ENCODE data around the gene F7. TPM values are rescaled to one million over a fixed set of nuclear protein-coding genes. Genes with fewer than 3 reads are reported as not detected.
A peak's percentile ranks its signal among the peaks of the same experiment; 100 is the strongest.

The F7 gene
- total and polyA plus RNA-seq, 10 donors = 0.03 TPM; not detected in 9

DNA sequence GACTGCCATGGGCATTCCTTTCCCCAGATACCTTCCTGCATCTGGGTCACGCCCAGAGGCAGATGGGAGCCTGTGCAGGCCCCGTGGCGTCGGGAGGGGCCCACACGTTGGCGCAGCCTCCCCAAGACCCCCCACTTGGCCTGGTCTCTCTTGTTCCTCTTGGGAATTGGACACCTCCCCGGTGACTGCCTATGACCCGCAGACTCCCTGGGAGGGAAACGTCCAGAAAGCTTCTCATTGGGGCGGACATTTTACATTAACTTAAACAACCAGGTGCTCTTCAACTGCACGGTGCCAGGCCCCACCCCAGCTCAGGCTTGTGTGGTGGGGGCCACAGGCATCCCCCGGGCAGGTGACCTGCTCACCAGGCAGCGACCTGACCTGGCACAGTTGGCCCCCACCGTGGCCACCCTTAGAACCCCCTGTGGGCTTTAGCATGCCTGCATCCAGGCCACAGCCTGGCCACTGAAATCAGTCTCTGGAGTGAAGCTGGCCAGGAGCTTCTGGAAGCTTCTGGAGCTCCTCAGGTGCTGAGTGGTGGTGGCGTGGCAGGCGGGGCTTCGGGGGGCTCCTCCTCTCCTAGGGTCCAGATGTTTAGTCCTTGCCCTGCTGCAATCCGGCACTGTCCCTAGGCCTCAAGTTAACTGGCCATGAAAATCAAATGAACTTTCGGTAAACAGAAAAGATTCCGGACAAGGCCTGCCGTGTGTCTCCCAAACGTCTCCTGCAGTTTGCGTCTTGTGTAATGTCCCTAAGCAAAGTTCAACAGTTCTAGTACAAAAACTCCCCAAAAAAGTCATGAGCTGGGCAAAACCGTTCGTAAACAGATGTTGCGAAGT, 44.3 kb downstream of the F7 start:
- intact Hi-C loops (cut with DNase I; ENCODE audit: low total_unique reads) = loop anchor here (10.0 kb wide), 1 partner anchor 55 kb away; the partner anchor contains the start of genes CUL4A and PCID2
- no peak overlapping the region for H3K4me3 ChIP-seq
- no peak for DNase-seq

DNA sequence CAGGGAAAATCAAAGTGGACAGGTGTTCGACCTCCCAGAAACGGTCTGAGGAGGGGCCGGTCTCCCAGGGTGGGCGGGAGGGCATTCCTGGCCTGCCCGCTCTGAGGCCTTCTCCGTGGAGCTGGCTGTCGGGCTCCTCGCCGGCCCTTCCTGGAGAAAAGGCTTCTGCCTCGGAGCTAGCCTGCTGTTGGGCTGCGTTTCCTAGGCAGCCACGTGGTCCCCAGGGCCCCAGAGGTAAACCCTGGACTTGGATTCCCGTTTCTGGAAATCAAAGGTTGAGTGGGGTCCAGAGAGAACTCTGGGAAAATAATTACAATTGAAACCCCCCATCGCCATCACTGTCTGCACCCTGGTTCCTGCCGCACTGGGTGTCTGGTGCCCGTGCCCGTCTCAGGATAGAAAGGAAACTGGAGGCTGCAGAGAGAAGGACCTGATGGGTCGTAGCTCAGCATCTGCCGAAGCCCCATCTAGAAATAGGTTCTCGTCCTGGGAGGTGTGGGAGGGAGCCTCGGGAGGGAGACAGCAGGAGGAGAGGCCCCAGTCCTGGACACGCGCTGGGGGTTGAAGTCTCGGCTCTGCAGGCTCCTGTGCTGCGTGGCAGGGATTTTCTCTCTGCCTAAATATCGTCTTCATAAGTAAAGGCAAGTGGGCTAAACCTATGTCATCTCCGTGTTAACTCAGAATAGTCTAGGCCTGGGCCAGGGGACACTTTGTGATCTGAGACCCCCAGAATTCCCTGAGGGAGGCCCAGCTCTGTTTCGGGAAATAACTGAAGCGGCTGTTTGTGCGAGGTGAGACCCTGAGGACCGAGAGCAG, 45.2 kb downstream of the F7 start:
- Histone ChIP-seq H3K9me3 (peaks cover 0 to 6% (median 0%) of the 10 kb centered on the region in 8 donors), H3K27me3 (replicated peaks in 1 of 7) (peaks cover 0 to 53% (median 0%) of the 10 kb centered on the region in 7 donors), H3K27ac (no peak overlapping the region), H3K4me1 (peaks cover 7 to 29% (median 19%) of the 10 kb centered on the region in 6 donors), H3K4me3 (no peak overlapping the region), H3K36me3 (no peaks in the 10 kb centered on the region)
- TF ChIP-seq POLR2A (IDR thresholded peaks at IDR 0.05) (no peak), POLR2AphosphoS5 (IDR thresholded peaks at IDR 0.05) (no peak)
- TF ChIP-seq, protein P1, sequence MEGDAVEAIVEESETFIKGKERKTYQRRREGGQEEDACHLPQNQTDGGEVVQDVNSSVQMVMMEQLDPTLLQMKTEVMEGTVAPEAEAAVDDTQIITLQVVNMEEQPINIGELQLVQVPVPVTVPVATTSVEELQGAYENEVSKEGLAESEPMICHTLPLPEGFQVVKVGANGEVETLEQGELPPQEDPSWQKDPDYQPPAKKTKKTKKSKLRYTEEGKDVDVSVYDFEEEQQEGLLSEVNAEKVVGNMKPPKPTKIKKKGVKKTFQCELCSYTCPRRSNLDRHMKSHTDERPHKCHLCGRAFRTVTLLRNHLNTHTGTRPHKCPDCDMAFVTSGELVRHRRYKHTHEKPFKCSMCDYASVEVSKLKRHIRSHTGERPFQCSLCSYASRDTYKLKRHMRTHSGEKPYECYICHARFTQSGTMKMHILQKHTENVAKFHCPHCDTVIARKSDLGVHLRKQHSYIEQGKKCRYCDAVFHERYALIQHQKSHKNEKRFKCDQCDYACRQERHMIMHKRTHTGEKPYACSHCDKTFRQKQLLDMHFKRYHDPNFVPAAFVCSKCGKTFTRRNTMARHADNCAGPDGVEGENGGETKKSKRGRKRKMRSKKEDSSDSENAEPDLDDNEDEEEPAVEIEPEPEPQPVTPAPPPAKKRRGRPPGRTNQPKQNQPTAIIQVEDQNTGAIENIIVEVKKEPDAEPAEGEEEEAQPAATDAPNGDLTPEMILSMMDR (IDR thresholded peaks at IDR 0.05 in 8 of 11, conservative IDR thresholded peaks at IDR 0.05 in 3 of 11) = no peak
- DNase-seq = no peak
- WGBS, 5 donors = 90 to 93% (median 92%) methylated on average over 31 of the region's 31 CpGs
- intact Hi-C loops (cut with DNase I; ENCODE audit: low total_unique reads) = loop anchor here (10.0 kb wide), 1 partner anchor 54 kb away; the partner anchor contains the start of genes CUL4A and PCID2

More for the DNA sequence above, 44.3 kb downstream of the F7 start:
- 87 to 95% (median 88%) methylated on average over 20 to 26 of the region's 26 CpGs for WGBS, 5 donors
- H3K27ac ChIP-seq = no peak overlapping the region
- peaks cover 0 to 53% (median 0%) of the 10 kb centered on the region in 7 donors for H3K27me3 ChIP-seq (replicated peaks in 1 of 7)
- TF ChIP-seq POLR2A (IDR thresholded peaks at IDR 0.05) = no peak
- TF ChIP-seq POLR2AphosphoS5 (IDR thresholded peaks at IDR 0.05) = no peak
- TF ChIP-seq, protein P1 (IDR thresholded peaks at IDR 0.05 in 8 of 11, conservative IDR thresholded peaks at IDR 0.05 in 3 of 11) = no peak
- H3K4me1 ChIP-seq = peaks cover 7 to 29% (median 19%) of the 10 kb centered on the region in 6 donors
- H3K9me3 ChIP-seq = no peaks in the 10 kb centered on the region
- H3K36me3 ChIP-seq = no peaks in the 10 kb centered on the region

DNA sequence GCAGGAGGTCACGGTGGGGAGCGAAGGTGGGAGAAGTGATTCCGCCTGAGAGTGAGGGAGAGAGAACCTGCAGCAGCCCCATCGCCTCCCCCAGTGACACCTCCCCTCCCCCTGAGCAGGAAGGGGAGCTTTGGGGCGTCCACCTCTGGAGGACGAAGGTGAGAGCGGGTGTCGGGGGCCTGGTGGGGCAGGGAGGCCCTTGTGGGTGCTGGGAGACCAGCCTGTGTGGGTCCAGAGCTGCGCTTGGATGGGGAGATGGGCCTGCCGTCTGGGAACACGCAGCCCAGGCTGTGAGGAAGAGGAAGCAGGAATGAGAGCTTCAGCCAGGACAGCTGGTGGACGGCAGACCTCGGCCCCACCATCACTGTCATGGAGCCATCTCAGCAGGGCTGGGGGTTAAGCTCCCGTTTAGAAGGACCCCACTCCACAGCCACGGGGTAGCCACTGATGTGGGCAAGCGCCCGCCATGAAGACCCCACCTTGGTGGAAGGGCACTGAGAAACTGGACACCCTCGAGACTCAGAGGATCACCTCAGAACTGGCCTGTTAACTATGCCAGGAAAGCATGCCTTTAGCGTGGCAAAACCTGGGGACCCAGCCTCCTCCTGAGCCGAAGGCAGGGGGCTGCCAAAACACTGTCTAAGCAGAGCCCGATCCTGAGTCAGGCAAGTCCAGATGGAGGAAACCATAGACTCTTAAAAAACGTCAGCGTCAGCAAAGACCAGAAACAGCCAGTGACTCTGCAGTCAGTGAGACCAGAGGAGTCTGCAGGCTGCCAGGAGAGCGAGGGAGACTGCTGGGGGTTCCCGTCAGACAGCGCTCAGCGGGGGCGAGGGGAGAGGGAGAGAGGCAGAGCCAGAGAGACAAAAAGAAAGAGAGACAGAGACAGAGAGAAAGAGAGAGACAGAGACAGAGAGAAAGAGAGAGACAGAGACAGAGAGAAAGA, 46.4 kb downstream of the F7 start:
- intact Hi-C loops (cut with DNase I; ENCODE audit: low total_unique reads) = loop anchor here (10.0 kb wide), 1 partner anchor 53 kb away; the partner anchor contains the start of genes CUL4A and PCID2

More for the DNA sequence above, 46.4 kb downstream of the F7 start:
- peaks cover 0 to 15% (median 3%) of the 10 kb centered on the region in 8 donors for H3K9me3 ChIP-seq
- no peak for DNase-seq
- peaks cover 0 to 46% (median 0%) of the 10 kb centered on the region in 7 donors for H3K27me3 ChIP-seq (replicated peaks in 1 of 7)
- peak overlapping the region in 4 of 8 donors; percentile 40 to 63 (median 45) for H3K4me3 ChIP-seq
- H3K4me1 ChIP-seq = peaks cover 7 to 29% (median 19%) of the 10 kb centered on the region in 6 donors
- no peak overlapping the region for H3K27ac ChIP-seq
- 52 to 59% (median 55%) methylated on average over 26 to 28 of the region's 28 CpGs for WGBS, 5 donors
- TF ChIP-seq, protein P1 (IDR thresholded peaks at IDR 0.05 in 8 of 11, conservative IDR thresholded peaks at IDR 0.05 in 3 of 11) = no peak
- TF ChIP-seq POLR2A (IDR thresholded peaks at IDR 0.05) = no peak
- TF ChIP-seq POLR2AphosphoS5 (IDR thresholded peaks at IDR 0.05) = peak in 2 of 3 donors; percentile 13 to 28
- H3K36me3 ChIP-seq = no peaks in the 10 kb centered on the region

All from spleen (tissue), 11 donors.